Fibroblast of gingiva (primary cell): ENCODE measurements around the gene TNS3.
A peak's percentile ranks its signal among the peaks of the same experiment; 100 is the strongest.

Source experiments
- DNase-seq: peaks from one replicate; pipeline ENCODE4 v3.0.0-alpha.2; 2011; ENCODE audit warnings: low read depth

TNS3 gene

GRCh38 chr7:47366960-47367359, 215.0 kb downstream of the TNS3 start:
- DNase-seq = no peak

GRCh38 chr7:47366211-47366610, 215.7 kb downstream of the TNS3 start:
- no peak for DNase-seq

GRCh38 chr7:47362984-47363383, 218.9 kb downstream of the TNS3 start:
- DNase-seq = no peak

GRCh38 chr7:47361746-47362215, 220.1 kb downstream of the TNS3 start:
- peak; percentile 27 for DNase-seq

GRCh38 chr7:47361236-47361635, 220.7 kb downstream of the TNS3 start:
- DNase-seq = no peak

- DNase-seq = no peak
Observed at GRCh38 chr7:47360301-47360900, 221.5 kb downstream of the TNS3 start.

GRCh38 chr7:47358944-47359588, 222.8 kb downstream of the TNS3 start:
- DNase-seq = peak; percentile 53

GRCh38 chr7:47358357-47358756, 223.6 kb downstream of the TNS3 start:
- DNase-seq = no peak

GRCh38 chr7:47357863-47358262, 224.0 kb downstream of the TNS3 start:
- DNase-seq = no peak

GRCh38 chr7:47357361-47357760, 224.6 kb downstream of the TNS3 start:
- DNase-seq = no peak

- DNase-seq = no peak
Observed at GRCh38 chr7:47356261-47356660, 225.7 kb downstream of the TNS3 start.

- no peak for DNase-seq
Observed at GRCh38 chr7:47355684-47356083, 226.2 kb downstream of the TNS3 start.

GRCh38 chr7:47354831-47355541, 226.9 kb downstream of the TNS3 start:
- DNase-seq = no peak

GRCh38 chr7:47354071-47354470, 227.8 kb downstream of the TNS3 start:
- DNase-seq = no peak

GRCh38 chr7:47352394-47352968, 229.4 kb downstream of the TNS3 start:
- no peak for DNase-seq

- DNase-seq = no peak
Observed at GRCh38 chr7:47351233-47352154, 230.4 kb downstream of the TNS3 start.

- DNase-seq = no peak
Observed at GRCh38 chr7:47350425-47350824, 231.5 kb downstream of the TNS3 start.

GRCh38 chr7:47349401-47349800, 232.5 kb downstream of the TNS3 start:
- no peak for DNase-seq

- no peak for DNase-seq
Observed at GRCh38 chr7:47347816-47348385, 234.0 kb downstream of the TNS3 start.

- no peak for DNase-seq
Observed at GRCh38 chr7:47347346-47347745, 234.6 kb downstream of the TNS3 start.

GRCh38 chr7:47346377-47346914, 235.5 kb downstream of the TNS3 start:
- no peak for DNase-seq
